SK-N-SH (cell line): ENCODE measurements around the gene MGA. TPM values are rescaled to one million over a fixed set of nuclear protein-coding genes. Genes with fewer than 3 reads are reported as not detected.

Experiments
- CTCF ChIA-PET: fragments of 300-600, 350-600 bp; formaldehyde crosslinking; extraction: SDS; loops from one replicate; lab custom pipeline; 2021; lab: Yijun Ruan, JAX
- POLR2A ChIA-PET: fragments of 350-600 bp; sonication (Branson Sonifier 250); formaldehyde crosslinking; extraction: SDS; loops from one replicate; lab custom pipeline; 2020; ENCODE audit warnings: antibody characterized with exemption, inconsistent platforms; lab: Yijun Ruan, JAX
- DNase-seq: peaks from one replicate; pipeline ENCODE4 v3.0.0; 2012
- H2AFZ ChIP-seq: fragments of 200-600 bp; sonication (generic); 2 replicates; pipeline ENCODE4 v1.8.1; 2016; ENCODE audit warnings: antibody characterized with exemption, mild to moderate bottlenecking, low read depth
- H3F3A ChIP-seq: fragments of 200-600 bp; sonication (generic); replicated peaks from 2 replicates; pipeline ENCODE3; 2016; ENCODE audit warnings: antibody characterized with exemption, mild to moderate bottlenecking; ENCODE audit not compliant: insufficient read depth
- H3K27ac ChIP-seq, 2 experiments: fragments of 200-500 bp in 1 of 2; fragments of 200-600 bp in 1 of 2; sonication (Bioruptor generic) in 1 of 2; sonication (generic), shearing (Covaris generic) in 1 of 2; 2 replicates each; pipeline versions ENCODE4 v1.5.1 to v1.6.1; 2014 to 2016; ENCODE audit warnings: low read depth in 2 of 2, inconsistent platforms in 1 of 2, low read length in 1 of 2, mild to moderate bottlenecking in 1 of 2, mixed read lengths in 1 of 2
- H3K27me3 ChIP-seq: fragments of 200-600 bp; sonication (generic), shearing (Covaris generic); 2 replicates; pipeline ENCODE4 v1.6.1; 2016; ENCODE audit warnings: mixed run types; ENCODE audit not compliant: insufficient read depth
- H3K36me3 ChIP-seq, 2 experiments: fragments of 200-500 bp in 1 of 2; fragments of 200-600 bp in 1 of 2; sonication (Bioruptor generic) in 1 of 2; sonication (generic) in 1 of 2; replicated peaks in 1 of 2; 2 replicates each; pipeline versions ENCODE3 to v1.5.1; 2014 to 2016; ENCODE audit warnings: low read length in 1 of 2, mild to moderate bottlenecking in 1 of 2; ENCODE audit not compliant: insufficient read depth in 2 of 2, control insufficient read depth in 1 of 2
- H3K4me1 ChIP-seq, 2 experiments: fragments of 200-500 bp in 1 of 2; fragments of 200-600 bp in 1 of 2; sonication (Bioruptor generic) in 1 of 2; sonication (generic), shearing (Covaris generic) in 1 of 2; 2 replicates each; pipeline versions ENCODE4 v1.5.1 to v1.6.1; 2014 to 2016; ENCODE audit warnings: low read depth in 1 of 2, low read length in 1 of 2, mixed run types in 1 of 2; ENCODE audit not compliant: insufficient read depth in 2 of 2, control insufficient read depth in 1 of 2
- H3K4me2 ChIP-seq: fragments of 200-600 bp; sonication (generic), shearing (Covaris generic); 2 replicates; pipeline ENCODE4 v1.6.1; 2017; ENCODE audit warnings: mixed run types
- H3K4me3 ChIP-seq, 2 experiments: fragments of 200-500 bp in 1 of 2; fragments of 200-600 bp in 1 of 2; sonication (Bioruptor generic) in 1 of 2; sonication (generic), shearing (Covaris generic) in 1 of 2; 2 replicates each; pipeline versions ENCODE4 v1.5.1 to v1.8.1; 2014 to 2016; ENCODE audit warnings: low read depth in 2 of 2, inconsistent platforms in 1 of 2, low read length in 1 of 2, mild to moderate bottlenecking in 1 of 2, mixed read lengths in 1 of 2, moderate library complexity in 1 of 2
- H3K79me2 ChIP-seq: fragments of 200-600 bp; sonication (generic); 2 replicates; pipeline ENCODE4 v1.8.1; 2017; ENCODE audit warnings: mild to moderate bottlenecking; ENCODE audit not compliant: insufficient read depth
- H3K9ac ChIP-seq: fragments of 200-600 bp; sonication (generic); 2 replicates; pipeline ENCODE4 v1.6.1; 2017; ENCODE audit warnings: mixed run types
- H3K9me2 ChIP-seq: fragments of 200-600 bp; sonication (generic); 2 replicates; pipeline ENCODE4 v1.6.1; 2017; ENCODE audit warnings: mixed run types
- H3K9me3 ChIP-seq: fragments of 200-600 bp; sonication (generic); 2 replicates; pipeline ENCODE4 v1.6.1; 2017; ENCODE audit warnings: mixed run types, mild to moderate bottlenecking, moderate library complexity
- H4K20me1 ChIP-seq: fragments of 200-600 bp; sonication (generic); 2 replicates; pipeline ENCODE4 v1.6.1; 2017; ENCODE audit warnings: mild to moderate bottlenecking, mixed run types; ENCODE audit not compliant: insufficient read depth
- CTCF ChIP-seq: fragments of 200-600 bp; sonication (generic); IDR thresholded peaks from 2 replicates; pipeline ENCODE4 v1.6.1; 2017; ENCODE audit warnings: antibody characterized with exemption, mild to moderate bottlenecking, moderate library complexity
- FOSL2 ChIP-seq: IDR thresholded peaks from 2 replicates; pipeline ENCODE4 v1.4.0; 2012; ENCODE audit warnings: low read depth, mild to moderate bottlenecking, moderate library complexity, borderline replicate concordance
- JUND ChIP-seq: IDR thresholded peaks from 2 replicates; pipeline ENCODE4 v1.4.0; 2012
- REST ChIP-seq: IDR thresholded peaks from 2 replicates; pipeline ENCODE4 v1.6.1; 2012; ENCODE audit warnings: mild to moderate bottlenecking, low read depth, low read length, moderate library complexity
- RFX5 ChIP-seq: IDR thresholded peaks from 2 replicates; pipeline ENCODE4 v1.6.1; 2012; ENCODE audit warnings: mild to moderate bottlenecking, improper control_type of control experiment, low read length
- SMC3 ChIP-seq: IDR thresholded peaks from 2 replicates; pipeline ENCODE4 v1.6.1; 2012; ENCODE audit warnings: low read depth, low read length, improper control_type of control experiment
- TCF12 ChIP-seq: IDR thresholded peaks from 2 replicates; pipeline ENCODE4 v1.4.0; 2012
- USF1 ChIP-seq: IDR thresholded peaks from 2 replicates; pipeline ENCODE4 v1.4.0; 2012; ENCODE audit warnings: low read depth, borderline replicate concordance
- WGBS: methylation state at CpG from one replicate; pipeline ENCODE4 v1.1.6; 2017; ENCODE audit warnings: low lambda C conversion rate; 5-methylcytosine and 5-hydroxymethylcytosine counted together
- polyA plus RNA-seq, 3 experiments: library from polyadenylated mRNA; depleted of rRNA; stranded (reverse); fragments of >200 nt; gene quantifications; 2 replicates each; pipeline ENCODE4 v1.2.3, GENCODE V29; 2012
- TF ChIP-seq, protein P1 (sequence below): IDR thresholded peaks from 2 replicates; pipeline ENCODE4 v1.4.0; 2012; ENCODE audit warnings: low read depth, borderline replicate concordance

MGA gene
- polyA plus RNA-seq, 1 of the 3 experiments (the other 2 are of a cell fraction) = 2.3 TPM

DNA sequence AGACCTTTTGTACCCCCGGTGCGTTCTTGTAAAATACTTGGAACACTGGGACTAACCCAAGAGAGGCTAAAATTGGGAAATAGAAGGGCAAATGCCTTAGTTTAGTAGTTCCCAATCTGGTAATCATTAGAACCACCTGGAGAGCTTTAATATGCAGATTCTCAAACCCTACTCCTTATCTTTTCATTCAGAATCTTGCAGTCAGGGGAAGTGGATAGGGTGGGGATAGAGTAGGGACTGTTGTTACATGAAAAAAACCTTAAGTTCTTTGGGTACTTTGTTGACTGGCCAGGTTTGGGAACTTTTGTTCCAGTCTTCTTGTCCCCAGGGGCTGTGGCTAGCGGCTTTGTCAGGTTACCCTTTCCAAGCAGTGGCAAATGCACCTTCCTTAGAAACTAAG, 130.0 kb downstream of the MGA start:
- no peak overlapping the region for H3K9ac ChIP-seq
- H4K20me1 ChIP-seq = no peaks in the 10 kb centered on the region
- ChIA-PET POLR2A (no interaction called here), CTCF (interaction anchor here (1.0 to 2.9 kb wide), 3 partner anchors 10 to 21 kb away, joined by 3 to 12 read pairs (median 5); partner anchors contain the start of gene MAPKBP1)
- H3K9me3 ChIP-seq = no peaks in the 10 kb centered on the region
- no peak overlapping the region for H3K4me3 ChIP-seq
- H3K36me3 ChIP-seq = no peaks in the 10 kb centered on the region
- peaks cover 55% of the 10 kb centered on the region for H3K79me2 ChIP-seq
- WGBS = 100% methylated on average over 3 of the region's 3 CpGs
- H3K27ac ChIP-seq = peak overlapping the region; percentile 51 to 82; a peak in 3 of 4 replicates
- no peaks in the 10 kb centered on the region for H3K27me3 ChIP-seq
- peaks cover 14 to 32% of the 10 kb centered on the region in 2 experiments; a peak in 3 of 4 replicates for H3K4me1 ChIP-seq
- no peak overlapping the region for H2AFZ ChIP-seq
- H3F3A ChIP-seq = no peaks in the 10 kb centered on the region
- peak overlapping the region; percentile 62 for H3K4me2 ChIP-seq
- no peak for DNase-seq
- TF ChIP-seq USF1 (no peak), SMC3 (no peak), RFX5 (no peak), CTCF (no peak)
- TF ChIP-seq, protein P1, sequence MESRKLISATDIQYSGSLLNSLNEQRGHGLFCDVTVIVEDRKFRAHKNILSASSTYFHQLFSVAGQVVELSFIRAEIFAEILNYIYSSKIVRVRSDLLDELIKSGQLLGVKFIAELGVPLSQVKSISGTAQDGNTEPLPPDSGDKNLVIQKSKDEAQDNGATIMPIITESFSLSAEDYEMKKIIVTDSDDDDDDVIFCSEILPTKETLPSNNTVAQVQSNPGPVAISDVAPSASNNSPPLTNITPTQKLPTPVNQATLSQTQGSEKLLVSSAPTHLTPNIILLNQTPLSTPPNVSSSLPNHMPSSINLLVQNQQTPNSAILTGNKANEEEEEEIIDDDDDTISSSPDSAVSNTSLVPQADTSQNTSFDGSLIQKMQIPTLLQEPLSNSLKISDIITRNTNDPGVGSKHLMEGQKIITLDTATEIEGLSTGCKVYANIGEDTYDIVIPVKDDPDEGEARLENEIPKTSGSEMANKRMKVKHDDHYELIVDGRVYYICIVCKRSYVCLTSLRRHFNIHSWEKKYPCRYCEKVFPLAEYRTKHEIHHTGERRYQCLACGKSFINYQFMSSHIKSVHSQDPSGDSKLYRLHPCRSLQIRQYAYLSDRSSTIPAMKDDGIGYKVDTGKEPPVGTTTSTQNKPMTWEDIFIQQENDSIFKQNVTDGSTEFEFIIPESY = no peak
- TF ChIP-seq, all 33 proteins: peak for 0
- no peaks in the 10 kb centered on the region for H3K9me2 ChIP-seq

GRCh38 chr15:41790756-41791546, 130.7 kb downstream of the MGA start:
- TF ChIP-seq REST (no peak), JUND (peak; percentile 49; the same call in 1 of the 2 replicates), TCF12 (peak; percentile 39; the same call in 1 of the 2 replicates), FOSL2 (peak; percentile 47; the same call in 1 of the 2 replicates)
- DNase-seq = no peak
- Histone ChIP-seq H4K20me1 (no peaks in the 10 kb centered on the region), H3K9me2 (no peaks in the 10 kb centered on the region), H3K4me2 (peak overlapping the region; percentile 62), H3K4me3 (no peak overlapping the region), H2AFZ (peak overlapping the region; percentile 34; the same call in 1 of the 2 replicates), H3K27ac (peak overlapping the region; percentile 51 to 82), H3K36me3 (no peaks in the 10 kb centered on the region), H3K9ac (peak overlapping the region; percentile 29; the same call in 1 of the 2 replicates), H3F3A (no peaks in the 10 kb centered on the region), H3K79me2 (peaks cover 49% of the 10 kb centered on the region), H3K4me1 (peaks cover 16 to 36% of the 10 kb centered on the region in 2 experiments), H3K27me3 (no peaks in the 10 kb centered on the region), H3K9me3 (no peaks in the 10 kb centered on the region)
- POLR2A ChIA-PET = no interaction called here
- WGBS = 77% methylated on average over 4 of the region's 5 CpGs
- CTCF ChIA-PET = interaction anchor here (0.8 to 2.9 kb wide), 5 partner anchors 10 to 233 kb away, joined by 3 to 12 read pairs (median 3); partner anchors contain the start of gene MAPKBP1
